Spleen (tissue), 7 donors: ENCODE data around the gene ESF1.

Source experiments
- POLR2A ChIP-seq, 3 donors: fragments of 450-650 bp; IDR thresholded peaks; one replicate each; pipeline ENCODE4 v1.5.1; 2017; ENCODE audit warnings: antibody characterized with exemption in 3 of 3, mild to moderate bottlenecking in 1 of 3
- TF ChIP-seq, protein P1 (sequence below), 11 experiments: fragments of 200-600 bp in 7 of 11; fragments of 450-650 bp in 4 of 11; sonication (generic) in 4 of 11; IDR thresholded peaks in 8 of 11; conservative IDR thresholded peaks in 3 of 11; 1 replicate in 7 of 11; 2 replicates in 4 of 11; pipeline versions ENCODE4 v1.4.0 to v1.8.0; 2016 to 2021; ENCODE audit warnings: antibody characterized with exemption in 11 of 11, inconsistent platforms in 4 of 11, mild to moderate bottlenecking in 1 of 11
- donor health status: DM: no; HTN: no; CAD: no; lungs with moderate emphysema.
- donor health status: DM: no; HTN: no; CAD: no.
- donor health status: DM: no; HTN: no; CAD: no.

DNA sequence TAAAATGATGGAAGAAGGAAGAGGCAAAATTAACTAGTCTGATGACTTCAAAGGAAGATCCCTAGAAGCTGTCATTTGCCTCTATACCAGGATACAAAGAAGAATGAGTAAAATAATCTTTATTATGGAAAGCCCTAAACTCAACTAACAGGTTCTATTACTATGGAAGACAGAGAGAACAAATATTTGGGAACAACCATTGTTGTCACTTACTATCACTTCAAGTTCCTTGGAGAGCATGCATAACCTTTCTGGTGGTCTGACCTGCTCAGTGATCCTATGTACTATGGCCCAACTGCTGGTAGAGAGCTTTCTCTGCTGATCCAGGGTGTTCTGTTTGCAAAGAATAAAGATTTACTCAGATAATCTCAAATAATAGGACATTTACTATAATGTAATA, 83.2 kb downstream of the ESF1 start:
- no peak for TF ChIP-seq POLR2A (IDR thresholded peaks at IDR 0.05)
- TF ChIP-seq, protein P1, sequence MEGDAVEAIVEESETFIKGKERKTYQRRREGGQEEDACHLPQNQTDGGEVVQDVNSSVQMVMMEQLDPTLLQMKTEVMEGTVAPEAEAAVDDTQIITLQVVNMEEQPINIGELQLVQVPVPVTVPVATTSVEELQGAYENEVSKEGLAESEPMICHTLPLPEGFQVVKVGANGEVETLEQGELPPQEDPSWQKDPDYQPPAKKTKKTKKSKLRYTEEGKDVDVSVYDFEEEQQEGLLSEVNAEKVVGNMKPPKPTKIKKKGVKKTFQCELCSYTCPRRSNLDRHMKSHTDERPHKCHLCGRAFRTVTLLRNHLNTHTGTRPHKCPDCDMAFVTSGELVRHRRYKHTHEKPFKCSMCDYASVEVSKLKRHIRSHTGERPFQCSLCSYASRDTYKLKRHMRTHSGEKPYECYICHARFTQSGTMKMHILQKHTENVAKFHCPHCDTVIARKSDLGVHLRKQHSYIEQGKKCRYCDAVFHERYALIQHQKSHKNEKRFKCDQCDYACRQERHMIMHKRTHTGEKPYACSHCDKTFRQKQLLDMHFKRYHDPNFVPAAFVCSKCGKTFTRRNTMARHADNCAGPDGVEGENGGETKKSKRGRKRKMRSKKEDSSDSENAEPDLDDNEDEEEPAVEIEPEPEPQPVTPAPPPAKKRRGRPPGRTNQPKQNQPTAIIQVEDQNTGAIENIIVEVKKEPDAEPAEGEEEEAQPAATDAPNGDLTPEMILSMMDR (IDR thresholded peaks at IDR 0.05 in 8 of 11, conservative IDR thresholded peaks at IDR 0.05 in 3 of 11): no peak
